HepG2 (cell line): ENCODE results near the gene SNED1. TPM values are rescaled to one million over a fixed set of nuclear protein-coding genes. Genes with fewer than 3 reads are reported as not detected.

Experiments
- ATAC-seq: fragments of 200-7000 bp; cut with Tn5 transposase; 3 replicates; pipeline ENCODE4 v1.9.1; 2020; ENCODE audit warnings: mild to moderate bottlenecking, moderate library complexity
- BruUV-seq: library from RNA; stranded (reverse); fragments of 400-500 nt; replicated peaks from 2 replicates; lab custom pipeline; 2021; lab: Mats Ljungman, UMichigan
- CTCF ChIA-PET: fragments of 300-600 bp; formaldehyde crosslinking; extraction: SDS; loops from one replicate; lab custom pipeline; 2021; ENCODE audit warnings: low total read pairs, inconsistent platforms, low intra/inter-chr PET ratio; lab: Yijun Ruan, JAX
- POLR2A ChIA-PET: fragments of 350-600 bp; sonication (Branson Sonifier 250); formaldehyde crosslinking; loops from one replicate; lab custom pipeline; 2020; ENCODE audit warnings: antibody characterized with exemption, inconsistent platforms; lab: Yijun Ruan, JAX
- DNase-seq: peaks from one replicate; pipeline ENCODE4 v3.0.0-alpha.2; 2015; ENCODE audit warnings: low spot score
- FAIRE-seq: peaks from 3 replicates; lab custom pipeline; 2011; peaks lifted over from hg19 to GRCh38; lab: Jason Lieb, UNC
- H2AFZ ChIP-seq: one replicate; pipeline ENCODE4 v1.6.1; 2011; ENCODE audit warnings: low read length, inconsistent platforms
- H3K27ac ChIP-seq: fragments of 300-600 bp; 3 replicates; pipeline ENCODE4 v1.8.0; 2011; ENCODE audit warnings: mixed run types, mild to moderate bottlenecking, mixed read lengths, low read length, inconsistent platforms; ENCODE audit not compliant: insufficient read depth; ENCODE audit errors: extremely low read length
- H3K27me3 ChIP-seq, 2 experiments: fragments of 200-600 bp in 1 of 2; 2 replicates in 1 of 2; 3 replicates in 1 of 2; pipeline versions ENCODE4 v1.6.0 to v1.8.0; 2011; ENCODE audit warnings: low read length in 2 of 2, mild to moderate bottlenecking in 2 of 2, moderate library complexity in 2 of 2, inconsistent platforms in 1 of 2; ENCODE audit not compliant: insufficient read depth in 2 of 2, control insufficient read depth in 1 of 2
- H3K36me3 ChIP-seq, 2 experiments: fragments of 200-600 bp in 1 of 2; replicated peaks in 1 of 2; 2 replicates in 1 of 2; 3 replicates in 1 of 2; pipeline versions ENCODE4 v1.5.1 to v1.8.0; 2011; ENCODE audit warnings: low read length in 2 of 2, inconsistent platforms in 1 of 2; ENCODE audit not compliant: insufficient read depth in 2 of 2, control insufficient read depth in 1 of 2
- H3K4me1 ChIP-seq: 2 replicates; pipeline ENCODE4 v1.5.1; 2012; ENCODE audit warnings: low read length, inconsistent platforms; ENCODE audit not compliant: insufficient read depth
- H3K4me2 ChIP-seq: 2 replicates; pipeline ENCODE4 v1.6.0; 2011; ENCODE audit warnings: low read depth, low read length, inconsistent platforms
- H3K4me3 ChIP-seq, 3 experiments: fragments of 200-600 bp in 1 of 3; sonication (generic), shearing (Covaris generic) in 1 of 3; replicated peaks in 1 of 3; 2 replicates each; pipeline ENCODE4 v1.5.1; 2011 to 2016; ENCODE audit warnings: low read length in 3 of 3, inconsistent platforms in 2 of 3, low read depth in 2 of 3, mild to moderate bottlenecking in 2 of 3, control low read depth in 1 of 3, mixed read lengths in 1 of 3; ENCODE audit not compliant: insufficient read depth in 1 of 3
- H3K79me2 ChIP-seq: one replicate; pipeline ENCODE4 v1.6.1; 2011; ENCODE audit warnings: low read length, inconsistent platforms; ENCODE audit not compliant: insufficient read depth
- H3K9ac ChIP-seq: 2 replicates; pipeline ENCODE4 v1.6.0; 2011; ENCODE audit warnings: mild to moderate bottlenecking, low read depth, low read length, inconsistent platforms; ENCODE audit not compliant: insufficient read depth
- H3K9me3 ChIP-seq: 2 replicates; pipeline ENCODE4 v1.5.1; 2012; ENCODE audit warnings: mild to moderate bottlenecking, low read length
- H4K20me1 ChIP-seq: 2 replicates; pipeline ENCODE4 v1.6.0; 2011; ENCODE audit warnings: inconsistent platforms, mild to moderate bottlenecking, low read length, moderate library complexity; ENCODE audit not compliant: insufficient read depth
- AKAP8 ChIP-seq: sonication (generic); formaldehyde crosslinking; IDR thresholded peaks from 2 replicates; pipeline ENCODE4 v1.5.1; 2020; ENCODE audit warnings: mild to moderate bottlenecking, missing genetic modification reagents
- ARID2 ChIP-seq: sonication (generic); formaldehyde crosslinking; IDR thresholded peaks from 2 replicates; pipeline ENCODE4 v1.8.1; 2022; ENCODE audit warnings: mild to moderate bottlenecking, missing genetic modification reagents, borderline replicate concordance
- BRD4 ChIP-seq: sonication (generic); formaldehyde crosslinking; IDR thresholded peaks from 2 replicates; pipeline ENCODE4 v1.4.0; 2020; ENCODE audit warnings: missing genetic modification reagents
- DR1 ChIP-seq: sonication (generic); formaldehyde crosslinking; IDR thresholded peaks from 2 replicates; pipeline ENCODE4 v1.8.0; 2021; ENCODE audit warnings: mild to moderate bottlenecking, missing genetic modification reagents, inconsistent platforms
- GZF1 ChIP-seq: sonication (generic); formaldehyde crosslinking; IDR thresholded peaks from 2 replicates; pipeline ENCODE4 v1.5.1; 2020; ENCODE audit warnings: mild to moderate bottlenecking, missing genetic modification reagents
- HOXA3 ChIP-seq: sonication (generic); formaldehyde crosslinking; IDR thresholded peaks from 2 replicates; pipeline ENCODE4 v1.5.0; 2020; ENCODE audit warnings: missing genetic modification reagents
- ISL2 ChIP-seq: sonication (generic); formaldehyde crosslinking; IDR thresholded peaks from 2 replicates; pipeline ENCODE4 v1.5.0; 2020; ENCODE audit warnings: missing genetic modification reagents
- MTF1 ChIP-seq: sonication (generic); formaldehyde crosslinking; IDR thresholded peaks from 2 replicates; pipeline ENCODE4 v1.5.0; 2020; ENCODE audit warnings: missing genetic modification reagents
- MYNN ChIP-seq: sonication (generic); formaldehyde crosslinking; IDR thresholded peaks from 2 replicates; pipeline ENCODE4 v1.4.0; 2020; ENCODE audit warnings: mild to moderate bottlenecking, low read depth, missing genetic modification reagents
- ZNF30 ChIP-seq: sonication (generic); formaldehyde crosslinking; IDR thresholded peaks from 2 replicates; pipeline ENCODE4 v1.5.0; 2020; ENCODE audit warnings: mild to moderate bottlenecking, missing genetic modification reagents
- ZNF331 ChIP-seq: sonication (generic); formaldehyde crosslinking; IDR thresholded peaks from 2 replicates; pipeline ENCODE4 v1.4.0; 2020; ENCODE audit warnings: missing genetic modification reagents
- ZNF83 ChIP-seq: sonication (generic); formaldehyde crosslinking; IDR thresholded peaks from 2 replicates; pipeline ENCODE4 v1.4.0; 2020; ENCODE audit warnings: missing genetic modification reagents, mild to moderate bottlenecking, borderline replicate concordance
- ZNF879 ChIP-seq: sonication (generic); formaldehyde crosslinking; IDR thresholded peaks from 2 replicates; pipeline ENCODE4 v1.8.1; 2023; ENCODE audit warnings: missing genetic modification reagents
- WGBS: methylation state at CpG from one replicate; pipeline ENCODE4 v1.1.6; 2017; ENCODE audit warnings: low lambda C conversion rate; 5-methylcytosine and 5-hydroxymethylcytosine counted together
- in situ Hi-C: cut with HindIII; loops from 2 replicates; pipeline ENCODE4 v1.10.0; 2017; ENCODE audit warnings: low pct_unique_long_range_greater_than_20kb; ENCODE audit not compliant: extremely low pct_ligation_motif_present
- intact Hi-C: fragments of 100-400 bp; cut with micrococcal nuclease; formaldehyde crosslinking; loops from one replicate; pipeline ENCODE4 v1.10.0; 2022; ENCODE audit not compliant: unreplicated experiment
- polyA plus RNA-seq, 8 experiments: library from polyadenylated mRNA; depleted of rRNA in 3 of 8; stranded (reverse) in 7 of 8; unstranded in 1 of 8; fragments of >200 nt; fragmentation: Illumina TruSeq in 4 of 8; extraction: Trizol in 4 of 8; gene quantifications; 2 replicates each; pipeline versions ENCODE4 v1.2.1 to v1.2.3, GENCODE V29; 2011 to 2016; ENCODE audit warnings: low read depth in 4 of 8, missing spikeins in 1 of 8, mixed read lengths in 1 of 8; ENCODE audit not compliant: insufficient read depth in 1 of 8
- total RNA-seq, 5 experiments: library from RNA; depleted of rRNA; stranded (reverse); fragments of >200 nt; fragmentation: Illumina TruSeq; extraction: Trizol; gene quantifications; 2 replicates each; pipeline ENCODE4 v1.2.3, GENCODE V29; 2016; ENCODE audit warnings: low read depth in 1 of 5

The SNED1 gene
- total and polyA plus RNA-seq, 2 of the 13 experiments (the other 11 are each of a cell fraction or from before 2014, with no cell fraction given) = 0.15 to 0.65 TPM

- POLR2A ChIA-PET = no interaction called here
- H3K4me1 ChIP-seq = peaks cover 38% of the 10 kb centered on the region
- 95% methylated on average over 16 of the region's 16 CpGs for WGBS
- H3K9ac ChIP-seq = no peak overlapping the region
- H3K9me3 ChIP-seq = no peaks in the 10 kb centered on the region
- no peak overlapping the region for H2AFZ ChIP-seq
- DNase-seq (no peak), FAIRE-seq (no peak), ATAC-seq (no peak)
- intact Hi-C loops (no loop called here), in situ Hi-C loops (no loop called here)
- no peaks in the 10 kb centered on the region for H4K20me1 ChIP-seq
- H3K27me3 ChIP-seq = no peaks in the 10 kb centered on the region
- peaks cover 10 to 14% of the 10 kb centered on the region in 2 experiments for H3K36me3 ChIP-seq
- peaks cover 2% of the 10 kb centered on the region for H3K79me2 ChIP-seq
- no peak for TF ChIP-seq ZNF879 (CRISPR knock-in tag)
- no peak for TF ChIP-seq MYNN (CRISPR knock-in tag)
- TF ChIP-seq AKAP8 (CRISPR knock-in tag) = no peak
- TF ChIP-seq DR1 (CRISPR knock-in tag) = no peak
- no peak for TF ChIP-seq HOXA3 (CRISPR knock-in tag)
- TF ChIP-seq ISL2 = no peak
- no peak for TF ChIP-seq ZNF30 (CRISPR knock-in tag)
- no peak for TF ChIP-seq ARID2 (CRISPR knock-in tag)
- TF ChIP-seq BRD4 (CRISPR knock-in tag) = no peak
- TF ChIP-seq ZNF331 = no peak
- no peak for TF ChIP-seq MTF1 (CRISPR knock-in tag)
- TF ChIP-seq GZF1 = no peak
- no peak for TF ChIP-seq ZNF83 (CRISPR knock-in tag)
- no peak overlapping the region for H3K4me3 ChIP-seq
- H3K4me2 ChIP-seq = no peak overlapping the region
- no peak overlapping the region for H3K27ac ChIP-seq
- CTCF ChIA-PET = no interaction called here
- no TSS peak for BruUV-seq
Measured at GRCh38 chr2:241138471-241138870, 140.1 kb downstream of the SNED1 start.
